ENCODE measurements around the gene UPF2.

DNA sequence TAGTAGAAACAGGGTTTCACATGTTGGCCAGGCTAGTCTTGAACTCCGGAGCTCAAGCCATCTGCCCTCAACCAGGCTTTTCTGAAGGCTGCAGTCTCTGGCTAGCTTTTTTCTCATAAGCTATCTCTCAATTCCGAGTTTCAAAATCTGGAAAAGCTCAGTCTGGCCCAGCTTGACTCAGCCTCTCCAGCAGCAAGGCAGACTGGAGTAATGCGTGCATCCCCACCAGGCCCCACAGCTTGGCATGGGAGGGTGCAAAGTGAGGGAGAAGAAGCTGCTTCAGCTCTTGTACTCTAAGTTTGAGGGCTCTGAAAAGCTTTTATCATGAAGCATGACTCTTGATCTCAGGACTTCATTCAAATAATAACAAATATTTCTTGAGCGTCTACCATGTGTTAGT lies 30.9 kb upstream of the UPF2 start:
- TF ChIP-seq, protein P1, sequence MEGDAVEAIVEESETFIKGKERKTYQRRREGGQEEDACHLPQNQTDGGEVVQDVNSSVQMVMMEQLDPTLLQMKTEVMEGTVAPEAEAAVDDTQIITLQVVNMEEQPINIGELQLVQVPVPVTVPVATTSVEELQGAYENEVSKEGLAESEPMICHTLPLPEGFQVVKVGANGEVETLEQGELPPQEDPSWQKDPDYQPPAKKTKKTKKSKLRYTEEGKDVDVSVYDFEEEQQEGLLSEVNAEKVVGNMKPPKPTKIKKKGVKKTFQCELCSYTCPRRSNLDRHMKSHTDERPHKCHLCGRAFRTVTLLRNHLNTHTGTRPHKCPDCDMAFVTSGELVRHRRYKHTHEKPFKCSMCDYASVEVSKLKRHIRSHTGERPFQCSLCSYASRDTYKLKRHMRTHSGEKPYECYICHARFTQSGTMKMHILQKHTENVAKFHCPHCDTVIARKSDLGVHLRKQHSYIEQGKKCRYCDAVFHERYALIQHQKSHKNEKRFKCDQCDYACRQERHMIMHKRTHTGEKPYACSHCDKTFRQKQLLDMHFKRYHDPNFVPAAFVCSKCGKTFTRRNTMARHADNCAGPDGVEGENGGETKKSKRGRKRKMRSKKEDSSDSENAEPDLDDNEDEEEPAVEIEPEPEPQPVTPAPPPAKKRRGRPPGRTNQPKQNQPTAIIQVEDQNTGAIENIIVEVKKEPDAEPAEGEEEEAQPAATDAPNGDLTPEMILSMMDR (IDR thresholded peaks at IDR 0.05; ENCODE audit: low read depth, low read length, missing input control) = no peak
- TF ChIP-seq GABPA (IDR thresholded peaks at IDR 0.05 in 1 of 2, conservative IDR thresholded peaks at IDR 0.05 in 1 of 2) (no peak), NR2F2 (IDR thresholded peaks at IDR 0.05) (no peak), TAF1 (conservative IDR thresholded peaks at IDR 0.05) (no peak), YY1 (IDR thresholded peaks at IDR 0.05) (no peak), RAD21 (IDR thresholded peaks at IDR 0.05) (no peak)
- TF ChIP-seq, protein P2, sequence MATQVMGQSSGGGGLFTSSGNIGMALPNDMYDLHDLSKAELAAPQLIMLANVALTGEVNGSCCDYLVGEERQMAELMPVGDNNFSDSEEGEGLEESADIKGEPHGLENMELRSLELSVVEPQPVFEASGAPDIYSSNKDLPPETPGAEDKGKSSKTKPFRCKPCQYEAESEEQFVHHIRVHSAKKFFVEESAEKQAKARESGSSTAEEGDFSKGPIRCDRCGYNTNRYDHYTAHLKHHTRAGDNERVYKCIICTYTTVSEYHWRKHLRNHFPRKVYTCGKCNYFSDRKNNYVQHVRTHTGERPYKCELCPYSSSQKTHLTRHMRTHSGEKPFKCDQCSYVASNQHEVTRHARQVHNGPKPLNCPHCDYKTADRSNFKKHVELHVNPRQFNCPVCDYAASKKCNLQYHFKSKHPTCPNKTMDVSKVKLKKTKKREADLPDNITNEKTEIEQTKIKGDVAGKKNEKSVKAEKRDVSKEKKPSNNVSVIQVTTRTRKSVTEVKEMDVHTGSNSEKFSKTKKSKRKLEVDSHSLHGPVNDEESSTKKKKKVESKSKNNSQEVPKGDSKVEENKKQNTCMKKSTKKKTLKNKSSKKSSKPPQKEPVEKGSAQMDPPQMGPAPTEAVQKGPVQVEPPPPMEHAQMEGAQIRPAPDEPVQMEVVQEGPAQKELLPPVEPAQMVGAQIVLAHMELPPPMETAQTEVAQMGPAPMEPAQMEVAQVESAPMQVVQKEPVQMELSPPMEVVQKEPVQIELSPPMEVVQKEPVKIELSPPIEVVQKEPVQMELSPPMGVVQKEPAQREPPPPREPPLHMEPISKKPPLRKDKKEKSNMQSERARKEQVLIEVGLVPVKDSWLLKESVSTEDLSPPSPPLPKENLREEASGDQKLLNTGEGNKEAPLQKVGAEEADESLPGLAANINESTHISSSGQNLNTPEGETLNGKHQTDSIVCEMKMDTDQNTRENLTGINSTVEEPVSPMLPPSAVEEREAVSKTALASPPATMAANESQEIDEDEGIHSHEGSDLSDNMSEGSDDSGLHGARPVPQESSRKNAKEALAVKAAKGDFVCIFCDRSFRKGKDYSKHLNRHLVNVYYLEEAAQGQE (IDR thresholded peaks at IDR 0.05) = no peak
- TF ChIP-seq, protein P3, sequence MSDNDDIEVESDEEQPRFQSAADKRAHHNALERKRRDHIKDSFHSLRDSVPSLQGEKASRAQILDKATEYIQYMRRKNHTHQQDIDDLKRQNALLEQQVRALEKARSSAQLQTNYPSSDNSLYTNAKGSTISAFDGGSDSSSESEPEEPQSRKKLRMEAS (IDR thresholded peaks at IDR 0.05) = no peak
